Small intestine (tissue), 7 donors: ENCODE measurements around the gene CD164. TPM values are rescaled to one million over a fixed set of nuclear protein-coding genes. Genes with fewer than 3 reads are reported as not detected.

Experiments
- DNase-seq, 2 donors: peaks; one replicate each; pipeline versions ENCODE4 v3.0.0 to v3.0.0-alpha.2; 2013
- FAIRE-seq: peaks from 2 replicates; lab custom pipeline; 2012; peaks lifted over from hg19 to GRCh38; lab: Jason Lieb, UNC
- H3K27ac ChIP-seq, 3 donors: one replicate each; pipeline ENCODE4 v1.5.1; 2013; ENCODE audit warnings: low read length in 2 of 3, mild to moderate bottlenecking in 2 of 3, control low read depth in 1 of 3, inconsistent platforms in 1 of 3, low read depth in 1 of 3, moderate library complexity in 1 of 3
- H3K27me3 ChIP-seq, 3 donors: one replicate each; pipeline ENCODE4 v1.6.1; 2013; ENCODE audit warnings: low read length in 3 of 3, inconsistent platforms in 1 of 3; ENCODE audit not compliant: control insufficient read depth in 3 of 3, insufficient read depth in 3 of 3
- H3K36me3 ChIP-seq, 3 donors: one replicate each; pipeline ENCODE4 v1.6.1; 2013; ENCODE audit warnings: low read length in 3 of 3, inconsistent platforms in 1 of 3, low read depth in 1 of 3, mild to moderate bottlenecking in 1 of 3, moderate library complexity in 1 of 3; ENCODE audit not compliant: control insufficient read depth in 3 of 3, insufficient read depth in 2 of 3
- H3K4me1 ChIP-seq, 3 donors: one replicate each; pipeline ENCODE4 v1.6.1; 2013; ENCODE audit warnings: low read length in 2 of 3, inconsistent platforms in 1 of 3, low read depth in 1 of 3, mild to moderate bottlenecking in 1 of 3, moderate library complexity in 1 of 3; ENCODE audit not compliant: control insufficient read depth in 3 of 3, insufficient read depth in 2 of 3
- H3K4me3 ChIP-seq, 3 donors: one replicate each; pipeline ENCODE4 v1.5.1; 2013; ENCODE audit warnings: low read length in 3 of 3, control low read depth in 1 of 3, inconsistent platforms in 1 of 3, low read depth in 1 of 3, mild to moderate bottlenecking in 1 of 3, moderate library complexity in 1 of 3
- H3K9me3 ChIP-seq, 2 donors: one replicate each; pipeline ENCODE4 v1.6.1; 2013; ENCODE audit warnings: low read depth in 1 of 2, low read length in 1 of 2; ENCODE audit not compliant: control insufficient read depth in 2 of 2, insufficient read depth in 1 of 2
- WGBS, 3 donors: extraction: QIAGEN DNeasy Blood & Tissue Kit; methylation state at CpG; one replicate each; pipeline ENCODE4 v1.1.7; 2013; 5-methylcytosine and 5-hydroxymethylcytosine counted together
- polyA plus RNA-seq, 4 donors: library from polyadenylated mRNA; stranded (reverse) in 3 of 4; unstranded in 1 of 4; fragments of 200-250 nt in 3 of 4; fragments of 120-200 nt in 1 of 4; gene quantifications; one replicate each; pipeline versions ENCODE4 v1.2.1 to v1.2.3, GENCODE V29; 2013
- donor health status: healthy with polysubstance abuse.
- donor health status: control.
- donor health status: control.
- donor health status: Bipolar disorder and iron deficiency.
- donor health status: healthy.

Gene CD164
- polyA plus RNA-seq, 4 donors, result 151 to 737 (median 172) TPM

GRCh38 chr6:109411034-109411433, 28.8 kb upstream of the CD164 start:
- Histone ChIP-seq H3K36me3 (no peaks in the 10 kb centered on the region), H3K27ac (no peak overlapping the region), H3K9me3 (no peaks in the 10 kb centered on the region), H3K4me3 (no peak overlapping the region), H3K27me3 (no peaks in the 10 kb centered on the region), H3K4me1 (no peaks in the 10 kb centered on the region)
- no peak for FAIRE-seq
- DNase-seq, result no peak
- 88 to 90% (median 89%) methylated on average over 2 of the region's 2 CpGs for WGBS, 3 donors

- H3K27me3 ChIP-seq, result no peaks in the 10 kb centered on the region
- FAIRE-seq, result no peak
- no peaks in the 10 kb centered on the region for H3K4me1 ChIP-seq
- H3K4me3 ChIP-seq, result no peak overlapping the region
- H3K27ac ChIP-seq, result no peak overlapping the region
- H3K9me3 ChIP-seq, result no peaks in the 10 kb centered on the region
- H3K36me3 ChIP-seq, result no peaks in the 10 kb centered on the region
- no peak for DNase-seq
- 87 to 92% (median 89%) methylated on average over 4 of the region's 4 CpGs for WGBS, 3 donors
These were observed 23.9 kb upstream of the CD164 start for GRCh38 chr6:109406196-109406595.

GRCh38 chr6:109397020-109397419, 14.8 kb upstream of the CD164 start:
- H3K27ac ChIP-seq, result no peak overlapping the region
- H3K27me3 ChIP-seq, result no peaks in the 10 kb centered on the region
- no peaks in the 10 kb centered on the region for H3K36me3 ChIP-seq
- peak; percentile 13 to 31 for DNase-seq
- 75 to 85% (median 82%) methylated on average over 4 of the region's 4 CpGs for WGBS, 3 donors
- no peak for FAIRE-seq
- H3K4me3 ChIP-seq, result no peak overlapping the region
- H3K9me3 ChIP-seq, result no peaks in the 10 kb centered on the region
- no peaks in the 10 kb centered on the region for H3K4me1 ChIP-seq

- Histone ChIP-seq H3K9me3 (no peaks in the 10 kb centered on the region), H3K36me3 (no peaks in the 10 kb centered on the region), H3K4me1 (peaks cover 0 to 3% (median 0%) of the 10 kb centered on the region in 3 donors), H3K27me3 (no peaks in the 10 kb centered on the region), H3K27ac (no peak overlapping the region), H3K4me3 (no peak overlapping the region)
- no peak for DNase-seq
- FAIRE-seq, result no peak
- 92 to 95% (median 94%) methylated on average over 12 of the region's 12 CpGs for WGBS, 3 donors
These were observed 13.9 kb upstream of the CD164 start for GRCh38 chr6:109396046-109396718.

- DNase-seq (peak in 1 of 2 donors; percentile 15), FAIRE-seq (no peak)
- H3K4me3 ChIP-seq, result no peak overlapping the region
- no peaks in the 10 kb centered on the region for H3K27me3 ChIP-seq
- peaks cover 0 to 4% (median 0%) of the 10 kb centered on the region in 3 donors for H3K4me1 ChIP-seq
- no peak overlapping the region for H3K27ac ChIP-seq
- no peaks in the 10 kb centered on the region for H3K36me3 ChIP-seq
- 65 to 74% (median 68%) methylated on average over 2 of the region's 2 CpGs for WGBS, 3 donors
- H3K9me3 ChIP-seq, result no peaks in the 10 kb centered on the region
These were observed 11.6 kb upstream of the CD164 start for GRCh38 chr6:109393886-109394281.

GRCh38 chr6:109393157-109393885, 11.1 kb upstream of the CD164 start:
- no peak overlapping the region for H3K27ac ChIP-seq
- 81 to 95% (median 90%) methylated on average over 5 of the region's 5 CpGs for WGBS, 3 donors
- peaks cover 0 to 4% (median 0%) of the 10 kb centered on the region in 3 donors for H3K4me1 ChIP-seq
- no peaks in the 10 kb centered on the region for H3K36me3 ChIP-seq
- no peak overlapping the region for H3K4me3 ChIP-seq
- H3K27me3 ChIP-seq, result no peaks in the 10 kb centered on the region
- H3K9me3 ChIP-seq, result no peaks in the 10 kb centered on the region
- DNase-seq, result no peak
- FAIRE-seq, result no peak

- DNase-seq (no peak), FAIRE-seq (no peak)
- no peaks in the 10 kb centered on the region for H3K9me3 ChIP-seq
- no peak overlapping the region for H3K27ac ChIP-seq
- peaks cover 0 to 11% (median 2%) of the 10 kb centered on the region in 3 donors for H3K4me1 ChIP-seq
- H3K4me3 ChIP-seq, result no peak overlapping the region
- 69 to 87% (median 78%) methylated on average over 6 of the region's 6 CpGs for WGBS, 3 donors
- H3K27me3 ChIP-seq, result no peaks in the 10 kb centered on the region
- H3K36me3 ChIP-seq, result no peaks in the 10 kb centered on the region
These were observed 7.5 kb upstream of the CD164 start for GRCh38 chr6:109389650-109390274.

GRCh38 chr6:109388265-109388664, 6.0 kb upstream of the CD164 start:
- H3K4me1 ChIP-seq, result peaks cover 0 to 24% (median 5%) of the 10 kb centered on the region in 3 donors
- H3K9me3 ChIP-seq, result no peaks in the 10 kb centered on the region
- WGBS, 3 donors, result 76 to 86% (median 82%) methylated on average over 1 of the region's 1 CpG
- H3K27ac ChIP-seq, result no peak overlapping the region
- no peaks in the 10 kb centered on the region for H3K36me3 ChIP-seq
- FAIRE-seq (no peak), DNase-seq (no peak)
- H3K4me3 ChIP-seq, result no peak overlapping the region
- H3K27me3 ChIP-seq, result no peaks in the 10 kb centered on the region
